A673 (cell line): ENCODE data around the gene TMEM100. TPM values are rescaled to one million over a fixed set of nuclear protein-coding genes. Genes with fewer than 3 reads are reported as not detected.

ENCODE experiments used
- BruUV-seq: library from RNA; stranded (reverse); fragments of 400-500 nt; replicated peaks from 2 replicates; lab custom pipeline; 2021; lab: Mats Ljungman, UMichigan
- CTCF ChIA-PET: fragments of 300-600 bp; sonication (Branson Sonifier 250); formaldehyde crosslinking; loops from one replicate; lab custom pipeline; 2022; ENCODE audit warnings: antibody characterized with exemption; lab: Charles Lee
- POLR2A ChIA-PET: fragments of 300-600 bp; sonication (Branson Sonifier 250); formaldehyde crosslinking; loops from one replicate; lab custom pipeline; 2022; ENCODE audit warnings: antibody characterized with exemption; ENCODE audit not compliant: low non-redundant PET; lab: Charles Lee
- DNase-seq: peaks from one replicate; pipeline ENCODE4 v3.0.0-alpha.2; 2015; ENCODE audit warnings: low spot score
- H3K27ac ChIP-seq: fragments of 200-600 bp; sonication (generic); 2 replicates; pipeline ENCODE4 v1.5.1; 2016; ENCODE audit warnings: mixed run types, low read depth, mild to moderate bottlenecking, mixed read lengths, antibody characterized with exemption, low read length; ENCODE audit not compliant: poor library complexity, severe bottlenecking
- H3K27me3 ChIP-seq: fragments of 200-600 bp; sonication (generic); replicated peaks from 2 replicates; pipeline ENCODE4 v1.6.1; 2017; ENCODE audit warnings: mixed run types, low read depth, mild to moderate bottlenecking, mixed read lengths, antibody characterized with exemption, low read length; ENCODE audit not compliant: insufficient read depth, poor library complexity
- H3K36me3 ChIP-seq: fragments of 200-600 bp; sonication (generic); 2 replicates; pipeline ENCODE4 v1.6.1; 2016; ENCODE audit warnings: mixed run types, mild to moderate bottlenecking, mixed read lengths, antibody characterized with exemption, low read length; ENCODE audit not compliant: insufficient read depth, poor library complexity, severe bottlenecking
- H3K4me1 ChIP-seq: fragments of 200-600 bp; sonication (generic); 2 replicates; pipeline ENCODE4 v1.6.1; 2017; ENCODE audit warnings: mixed run types, mild to moderate bottlenecking, mixed read lengths, antibody characterized with exemption, low read length; ENCODE audit not compliant: insufficient read depth, poor library complexity, severe bottlenecking
- H3K4me3 ChIP-seq: fragments of 200-600 bp; sonication (generic); 2 replicates; pipeline ENCODE4 v1.5.1; 2016; ENCODE audit warnings: low read depth, mixed run types, mild to moderate bottlenecking, mixed read lengths, low read length; ENCODE audit not compliant: poor library complexity, severe bottlenecking
- H3K9me3 ChIP-seq: fragments of 200-600 bp; sonication (generic); 2 replicates; pipeline ENCODE4 v1.6.1; 2016; ENCODE audit warnings: mixed run types, low read depth, mild to moderate bottlenecking, mixed read lengths, antibody characterized with exemption, low read length; ENCODE audit not compliant: poor library complexity, severe bottlenecking
- CTCF ChIP-seq: fragments of 300-800, 200-600 bp; sonication (generic); conservative IDR thresholded peaks from 2 replicates; pipeline ENCODE4 v1.5.1; 2017; ENCODE audit warnings: low read depth, mild to moderate bottlenecking, antibody characterized with exemption, low read length, moderate library complexity, mixed read lengths
- EZH2 ChIP-seq: fragments of 200-600 bp; sonication (generic); IDR thresholded peaks from 2 replicates; pipeline ENCODE4 v1.6.1; 2017; ENCODE audit warnings: borderline replicate concordance, low read depth, mild to moderate bottlenecking, mixed read lengths, antibody characterized with exemption, low read length; ENCODE audit not compliant: poor library complexity, severe bottlenecking
- intact Hi-C: fragments of 100-400 bp; cut with micrococcal nuclease; formaldehyde crosslinking; loops from one replicate; pipeline ENCODE4 v1.10.0; 2022; ENCODE audit not compliant: unreplicated experiment
- total RNA-seq: library from RNA; stranded (reverse); gene quantifications from 2 replicates; pipeline ENCODE4 v1.2.3, GENCODE V29; 2021

The TMEM100 gene
- total RNA-seq, 1 experiment from 2014 or later: 7.9 TPM

GRCh38 chr17:55694286-55694910 lies 28.3 kb downstream of the TMEM100 start:
- POLR2A ChIA-PET: no interaction called here
- H3K36me3 ChIP-seq: no peaks in the 10 kb centered on the region

DNA sequence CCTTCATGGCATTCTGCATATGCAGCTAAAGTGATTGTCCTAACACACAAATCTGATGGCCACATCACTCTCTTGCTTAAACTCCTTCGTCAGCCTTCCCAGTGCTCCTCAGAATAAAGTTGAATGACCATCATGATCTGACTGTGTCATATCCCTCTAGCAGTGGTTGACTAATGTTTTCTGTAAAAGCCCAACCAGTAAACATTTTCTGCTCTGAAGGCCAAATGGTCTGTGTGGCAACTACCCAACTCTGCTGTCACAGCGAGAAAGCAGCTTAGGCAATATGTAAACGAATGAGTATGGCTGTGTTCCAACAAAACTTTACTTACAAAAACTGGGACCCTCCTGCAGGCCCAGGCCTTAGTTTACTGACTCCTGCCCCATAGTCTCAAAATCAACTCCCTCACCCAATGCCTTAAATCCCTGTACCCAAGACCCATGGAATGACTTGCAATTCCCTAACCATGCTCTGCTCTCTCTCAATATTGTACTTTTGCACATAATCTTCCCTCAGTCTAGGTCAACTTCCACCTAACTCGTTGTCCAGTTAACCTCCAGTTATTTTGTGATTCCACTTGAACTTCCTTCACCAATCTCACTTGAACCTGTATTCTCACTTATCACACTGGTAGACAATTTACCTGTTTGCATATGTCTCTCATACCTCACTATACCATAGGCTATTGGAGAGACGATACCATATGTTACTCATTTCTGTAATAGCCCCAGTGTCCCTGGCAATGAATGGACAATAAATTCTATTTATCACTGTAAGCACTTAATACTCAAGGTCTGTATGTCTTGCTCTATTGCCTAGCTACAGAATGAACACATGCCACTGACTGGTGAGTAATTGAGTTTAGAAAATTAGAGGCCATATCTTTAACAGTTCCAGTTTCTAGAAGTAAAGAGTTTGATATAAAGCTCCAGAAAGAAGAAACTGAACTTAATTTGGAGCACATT lies 29.1 kb downstream of the TMEM100 start:
- no peak overlapping the region for H3K4me3 ChIP-seq
- H3K27ac ChIP-seq: peak overlapping the region; percentile 83
- ChIA-PET CTCF (no interaction called here), POLR2A (no interaction called here)
- H3K9me3 ChIP-seq: no peaks in the 10 kb centered on the region
- no peaks in the 10 kb centered on the region for H3K27me3 ChIP-seq
- no peaks in the 10 kb centered on the region for H3K36me3 ChIP-seq
- intact Hi-C loops: no loop called here
- BruUV-seq: no TSS peak
- TF ChIP-seq EZH2 (no peak), CTCF (no peak)
- peaks cover 71% of the 10 kb centered on the region for H3K4me1 ChIP-seq
- peak; percentile 54 for DNase-seq

More at GRCh38 chr17:55694286-55694910, 28.3 kb downstream of the TMEM100 start:
- intact Hi-C loops: no loop called here
- peak; percentile 57 for DNase-seq
- no peaks in the 10 kb centered on the region for H3K9me3 ChIP-seq
- H3K27ac ChIP-seq: peak overlapping the region; percentile 83
- no peak overlapping the region for H3K4me3 ChIP-seq
- BruUV-seq: no TSS peak
- H3K27me3 ChIP-seq: no peaks in the 10 kb centered on the region
- CTCF ChIA-PET: no interaction called here
- peaks cover 65% of the 10 kb centered on the region for H3K4me1 ChIP-seq
- TF ChIP-seq CTCF (no peak), EZH2 (no peak)

GRCh38 chr17:55692276-55692675 lies 30.4 kb downstream of the TMEM100 start:
- intact Hi-C loops: no loop called here
- H3K27me3 ChIP-seq: no peaks in the 10 kb centered on the region
- ChIA-PET POLR2A (no interaction called here), CTCF (no interaction called here)
- no TSS peak for BruUV-seq
- TF ChIP-seq EZH2: no peak
- no peak for TF ChIP-seq CTCF
- no peak for DNase-seq
- no peaks in the 10 kb centered on the region for H3K36me3 ChIP-seq
- no peak overlapping the region for H3K4me3 ChIP-seq
- no peak overlapping the region for H3K27ac ChIP-seq
- peaks cover 71% of the 10 kb centered on the region for H3K4me1 ChIP-seq
- peaks cover 4% of the 10 kb centered on the region for H3K9me3 ChIP-seq
